Esophagus squamous epithelium (tissue), 4 donors: Measurements from ENCODE around the gene FHAD1.

Source experiments
- POLR2A ChIP-seq, 4 donors: fragments of 450-650 bp; IDR thresholded peaks; one replicate each; pipeline ENCODE4 v1.6.1; 2017; ENCODE audit warnings: antibody characterized with exemption in 4 of 4, mild to moderate bottlenecking in 4 of 4, moderate library complexity in 3 of 4
- TF ChIP-seq, protein P1 (sequence below), 6 experiments: fragments of 450-650 bp in 4 of 6; fragments of 200-600 bp in 2 of 6; sonication (generic) in 2 of 6; IDR thresholded peaks; one replicate each; pipeline ENCODE4 v1.5.1; 2016 to 2019; ENCODE audit warnings: antibody characterized with exemption in 6 of 6, mild to moderate bottlenecking in 4 of 6, moderate library complexity in 4 of 6

GRCh38 chr1:15381805-15382204 is 134.8 kb downstream of the FHAD1 start:
- TF ChIP-seq, protein P1, sequence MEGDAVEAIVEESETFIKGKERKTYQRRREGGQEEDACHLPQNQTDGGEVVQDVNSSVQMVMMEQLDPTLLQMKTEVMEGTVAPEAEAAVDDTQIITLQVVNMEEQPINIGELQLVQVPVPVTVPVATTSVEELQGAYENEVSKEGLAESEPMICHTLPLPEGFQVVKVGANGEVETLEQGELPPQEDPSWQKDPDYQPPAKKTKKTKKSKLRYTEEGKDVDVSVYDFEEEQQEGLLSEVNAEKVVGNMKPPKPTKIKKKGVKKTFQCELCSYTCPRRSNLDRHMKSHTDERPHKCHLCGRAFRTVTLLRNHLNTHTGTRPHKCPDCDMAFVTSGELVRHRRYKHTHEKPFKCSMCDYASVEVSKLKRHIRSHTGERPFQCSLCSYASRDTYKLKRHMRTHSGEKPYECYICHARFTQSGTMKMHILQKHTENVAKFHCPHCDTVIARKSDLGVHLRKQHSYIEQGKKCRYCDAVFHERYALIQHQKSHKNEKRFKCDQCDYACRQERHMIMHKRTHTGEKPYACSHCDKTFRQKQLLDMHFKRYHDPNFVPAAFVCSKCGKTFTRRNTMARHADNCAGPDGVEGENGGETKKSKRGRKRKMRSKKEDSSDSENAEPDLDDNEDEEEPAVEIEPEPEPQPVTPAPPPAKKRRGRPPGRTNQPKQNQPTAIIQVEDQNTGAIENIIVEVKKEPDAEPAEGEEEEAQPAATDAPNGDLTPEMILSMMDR (IDR thresholded peaks at IDR 0.05): no peak
- TF ChIP-seq POLR2A (IDR thresholded peaks at IDR 0.05): no peak
